HG03039 (cell line): ENCODE measurements around the gene ME3.
"Not testable (repeated sequence)": the region's sequence is repeated elsewhere in the genome, so short reads cannot be mapped to it uniquely, and the experiment has no call there.

Experiments
- ATAC-seq: cut with Tn5 transposase; IDR thresholded peaks from one replicate; pipeline ENCODE4 v1.9.1; 2021; ENCODE audit warnings: mild to moderate bottlenecking, moderate library complexity; ENCODE audit not compliant: unreplicated experiment

Gene ME3

DNA sequence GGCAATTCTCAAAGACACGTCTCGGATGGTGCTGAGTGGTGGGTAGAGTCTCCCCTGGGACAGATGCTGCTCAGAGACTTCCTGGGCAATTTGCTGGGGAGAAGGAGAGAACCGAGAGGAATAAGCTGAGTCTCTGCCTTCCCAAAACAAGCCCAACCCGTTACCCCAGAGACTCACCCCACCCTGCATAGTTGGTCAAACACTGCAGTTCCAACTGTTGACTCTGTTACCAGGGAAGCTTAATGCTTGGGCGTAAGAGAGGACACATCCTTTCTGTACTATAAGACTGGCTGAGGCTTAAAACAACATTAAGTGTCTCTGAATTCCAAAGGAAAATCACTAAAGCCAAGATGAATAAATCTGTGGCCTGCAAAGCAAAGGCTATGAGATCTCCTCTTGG is 229.6 kb downstream of the ME3 start:
- no peak for ATAC-seq

DNA sequence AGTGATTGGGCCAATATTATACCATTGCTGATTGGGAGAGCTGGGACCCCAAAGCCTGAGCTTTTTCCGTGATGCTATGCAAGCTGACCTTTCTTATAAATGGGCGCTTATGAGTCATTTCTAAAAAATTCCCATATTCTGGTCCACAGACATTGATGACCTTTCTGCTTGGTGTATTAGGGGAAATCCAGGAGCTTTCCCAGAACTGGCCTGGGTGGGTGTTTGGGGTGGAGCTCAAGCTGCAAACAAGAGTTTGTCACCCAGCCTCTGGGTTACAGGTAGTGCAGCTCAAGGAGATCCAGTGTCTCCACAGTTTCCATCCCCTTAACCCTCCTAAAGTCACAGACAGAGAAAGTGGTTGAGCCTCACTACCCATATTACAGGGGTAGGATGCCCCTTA is 230.0 kb downstream of the ME3 start:
- no peak for ATAC-seq

DNA sequence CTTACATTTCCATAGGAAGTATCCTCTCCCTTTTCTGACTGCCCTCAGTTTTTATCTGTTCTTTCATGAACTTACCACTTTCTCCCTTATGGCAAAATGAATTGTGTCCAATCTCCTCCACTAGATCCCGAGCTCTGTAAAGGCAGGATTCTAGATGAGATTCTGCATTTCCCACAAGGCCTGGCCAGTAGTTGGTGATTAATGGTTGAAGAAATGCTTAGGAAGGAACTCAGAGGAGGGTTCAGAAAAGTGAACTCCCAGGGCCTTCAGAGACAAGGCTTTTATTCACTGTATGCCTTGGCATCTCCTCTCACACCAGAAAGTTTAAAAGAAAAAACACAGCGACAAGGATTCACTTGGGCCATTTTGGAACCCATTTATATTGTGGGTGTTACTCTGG is 231.6 kb downstream of the ME3 start:
- no peak for ATAC-seq

DNA sequence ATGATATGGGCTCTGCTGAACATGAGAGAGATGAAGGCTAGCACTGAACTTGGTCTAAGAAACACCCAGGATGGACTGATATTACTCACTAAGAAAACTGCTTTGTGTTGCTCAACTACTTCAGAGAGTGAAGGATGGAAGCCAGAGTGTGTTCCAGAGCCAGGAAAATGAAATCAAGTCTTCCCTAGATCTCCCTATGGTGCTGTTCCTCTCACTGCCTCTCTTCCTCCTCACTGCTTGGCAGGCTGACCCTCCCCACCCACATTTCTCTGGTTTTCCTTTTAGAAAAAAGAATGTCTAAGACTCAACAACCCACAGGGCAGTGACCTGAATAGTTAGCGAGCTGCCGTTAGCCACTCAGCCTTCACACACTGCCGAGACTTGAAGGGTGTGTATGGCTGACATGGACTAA is 232.1 kb downstream of the ME3 start:
- no peak for ATAC-seq

DNA sequence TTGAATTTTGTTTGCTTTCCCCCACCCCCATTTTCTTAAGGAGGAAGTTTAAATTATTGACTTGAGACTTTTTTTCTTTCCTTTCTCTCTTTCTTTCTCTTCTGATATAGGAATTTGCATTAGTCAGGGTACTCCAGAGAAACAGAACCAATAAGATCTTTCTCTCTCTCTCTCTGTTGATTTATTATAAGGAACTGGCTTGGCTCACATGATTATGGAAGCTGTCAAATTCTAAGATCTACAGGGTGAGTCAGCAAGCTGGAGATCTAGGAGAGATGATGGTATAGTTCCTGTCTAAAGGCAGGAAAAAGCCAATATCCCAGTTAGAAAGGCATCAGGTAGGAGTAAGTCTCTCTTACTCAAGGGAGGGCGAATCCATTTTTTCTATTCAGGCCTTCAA is 233.7 kb downstream of the ME3 start:
- ATAC-seq: no peak

DNA sequence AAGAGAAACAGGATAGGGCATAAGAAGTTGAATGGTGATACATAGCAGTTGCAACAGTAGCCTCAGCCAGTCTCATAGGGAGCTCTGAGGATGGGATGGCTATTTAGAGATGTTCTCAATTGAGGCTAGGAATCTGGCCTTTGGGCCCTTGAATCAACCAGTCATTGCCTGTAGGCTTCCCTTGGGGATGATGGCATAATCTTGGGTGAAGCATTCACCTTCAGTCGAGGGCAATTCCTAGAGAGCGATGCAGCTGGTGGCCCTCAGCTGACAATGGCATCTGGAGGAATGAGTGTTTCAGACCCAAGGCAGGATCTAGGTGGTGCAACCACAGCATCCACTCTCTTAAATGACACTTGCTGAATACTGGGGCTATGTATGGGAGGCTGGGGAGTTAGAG is 236.7 kb downstream of the ME3 start:
- ATAC-seq: no peak

DNA sequence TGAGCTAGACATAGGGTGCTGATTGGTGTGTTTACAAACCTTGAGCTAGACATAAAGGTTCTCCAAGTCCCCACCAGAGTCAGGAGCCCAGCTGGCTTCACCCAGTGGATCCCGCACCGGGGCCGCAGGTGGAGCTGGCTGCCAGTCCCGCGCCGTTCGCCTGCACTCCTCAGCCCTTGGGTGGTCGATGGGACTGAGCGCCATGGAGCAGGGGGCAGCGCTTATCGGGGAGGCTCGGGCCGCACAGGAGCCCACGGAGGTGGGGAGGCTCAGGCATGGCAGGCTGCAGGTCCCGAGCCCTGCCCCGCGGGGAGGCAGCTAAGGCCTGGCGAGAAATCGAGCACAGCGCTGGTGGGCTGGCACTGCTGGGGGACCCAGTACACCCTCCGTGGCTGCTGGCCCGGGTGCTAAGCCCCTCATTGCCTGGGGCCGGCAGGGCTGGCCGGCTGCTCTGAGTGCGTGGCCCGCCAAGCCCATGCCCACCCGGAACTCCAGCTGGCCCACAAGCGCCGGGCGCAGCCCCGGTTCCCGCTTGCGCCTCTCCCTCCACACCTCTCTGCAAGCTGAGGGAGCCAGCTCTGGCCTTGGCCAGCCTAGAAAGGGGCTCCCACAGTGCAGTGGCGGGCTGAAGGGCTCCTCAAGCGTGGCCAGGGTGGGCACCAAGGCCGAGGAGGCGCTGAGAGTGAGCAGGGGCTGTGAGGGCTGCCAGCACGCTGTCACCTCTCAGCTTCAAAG is 238.9 kb downstream of the ME3 start:
- not testable (repeated sequence) for ATAC-seq

DNA sequence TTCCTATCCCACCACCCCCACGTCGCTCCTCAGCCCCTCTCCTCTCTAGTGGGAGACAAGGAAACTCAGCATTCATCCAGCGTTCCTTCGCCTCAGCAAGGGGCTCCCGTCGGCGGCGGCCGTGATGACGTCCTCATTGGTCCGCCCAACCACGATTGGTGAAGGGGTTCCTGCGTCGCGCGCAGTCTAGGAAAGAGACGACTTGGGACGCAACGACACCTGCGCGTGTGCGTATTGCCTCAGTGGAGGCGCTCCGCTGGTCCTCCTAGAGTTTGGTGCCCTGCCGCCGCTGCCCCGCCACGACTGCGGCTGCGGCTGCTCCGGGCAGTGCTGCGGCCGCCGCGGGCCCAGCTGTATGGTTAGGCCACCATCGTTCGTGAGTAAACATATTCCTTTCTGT is 241.2 kb downstream of the ME3 start:
- ATAC-seq: no peak

DNA sequence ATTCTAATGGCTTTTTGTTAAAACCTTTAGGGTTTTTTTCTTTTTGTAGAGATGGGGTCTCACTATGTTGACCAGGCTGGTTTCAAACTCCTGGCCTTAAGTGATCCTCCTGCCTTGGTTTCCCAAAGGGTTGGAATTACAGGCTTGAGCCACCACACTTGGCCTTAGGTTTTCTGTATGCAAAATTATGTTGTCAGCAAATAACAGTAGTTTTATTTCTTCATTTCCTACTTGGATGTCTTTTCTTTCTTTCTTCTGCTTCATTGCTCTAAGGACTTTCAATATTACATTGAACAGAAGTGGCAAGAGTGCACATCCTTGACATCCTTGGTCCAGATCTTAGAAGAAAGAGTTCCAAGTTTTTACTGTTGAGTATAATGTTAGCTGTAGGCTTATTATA is 245.0 kb downstream of the ME3 start:
- no peak for ATAC-seq

DNA sequence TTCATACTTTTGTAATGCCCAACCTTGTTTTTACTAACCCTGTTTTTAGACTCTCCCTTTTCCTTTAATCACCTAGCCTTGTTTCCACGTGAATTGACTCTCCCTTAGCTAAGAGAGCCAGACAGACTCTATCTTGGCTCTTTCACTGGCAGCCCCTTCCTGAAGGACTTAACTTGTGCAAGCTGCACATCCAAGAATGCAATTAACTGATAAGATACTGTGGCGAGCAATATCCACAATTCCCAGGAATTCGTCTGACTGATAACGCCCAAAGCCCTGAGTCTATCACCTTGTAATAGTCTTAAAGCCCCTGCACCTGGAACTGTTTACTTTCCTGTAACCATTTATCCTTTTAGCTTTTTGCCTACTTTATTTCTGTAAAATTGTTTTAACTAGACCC is 248.9 kb downstream of the ME3 start:
- ATAC-seq: not testable (repeated sequence)

DNA sequence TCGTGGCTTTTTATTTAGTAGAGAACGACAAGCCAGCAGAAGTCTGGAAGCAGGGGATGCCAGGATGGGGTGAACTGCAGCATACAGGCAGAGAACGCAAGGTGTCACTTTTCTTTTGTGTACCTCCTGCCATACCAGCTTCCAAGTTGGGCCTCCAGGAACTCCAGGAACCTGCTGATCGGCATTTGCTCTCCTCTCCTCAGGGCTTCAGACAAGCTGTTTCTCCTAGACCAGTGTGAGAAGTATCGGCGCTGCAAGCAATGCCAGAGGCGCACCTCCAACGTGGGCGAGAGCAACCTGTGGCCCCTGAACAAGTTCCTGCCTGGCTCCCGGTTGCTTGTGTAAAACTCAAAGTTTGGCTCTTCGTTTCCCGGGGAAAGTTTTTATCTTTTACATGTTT is 250.0 kb downstream of the ME3 start:
- no peak for ATAC-seq

DNA sequence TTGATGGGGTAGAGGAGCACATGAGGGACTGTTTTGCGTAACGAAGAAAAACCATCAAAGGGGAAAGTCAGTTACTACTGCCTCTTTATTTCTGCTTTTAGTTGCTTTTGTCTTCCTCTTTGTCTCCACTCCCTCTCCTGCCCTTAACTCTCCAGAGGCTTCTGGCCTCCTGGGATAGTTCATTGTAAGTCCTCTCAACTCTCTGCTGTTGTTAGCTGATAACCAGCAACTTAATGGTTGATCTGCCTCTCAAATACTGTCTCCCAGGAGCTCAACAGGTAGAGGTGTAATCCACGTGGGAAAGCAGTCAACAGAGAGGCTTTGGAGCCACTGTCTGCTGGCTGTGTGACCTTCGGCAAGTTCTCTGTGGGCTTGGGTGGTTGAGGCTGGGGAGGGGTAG is 250.5 kb downstream of the ME3 start:
- no peak for ATAC-seq

DNA sequence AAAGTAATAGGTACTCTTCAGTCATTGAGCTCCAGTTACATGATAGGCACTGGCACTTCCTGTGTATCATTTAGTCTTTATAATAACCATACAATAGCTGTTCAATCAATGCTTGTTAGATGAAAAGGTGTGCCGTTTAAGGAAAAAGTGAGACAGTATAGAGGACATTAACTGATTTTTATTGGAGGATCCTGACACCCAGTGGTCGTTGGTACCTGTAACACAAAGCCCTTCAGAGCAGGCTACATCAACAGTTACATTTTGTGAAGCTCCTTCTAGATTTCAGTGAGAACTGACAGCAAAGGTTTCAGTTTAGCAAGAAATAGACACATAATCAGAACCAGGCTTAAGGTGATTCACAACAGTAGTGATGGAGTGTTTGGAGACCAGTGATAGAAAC is 253.5 kb downstream of the ME3 start:
- ATAC-seq: no peak

DNA sequence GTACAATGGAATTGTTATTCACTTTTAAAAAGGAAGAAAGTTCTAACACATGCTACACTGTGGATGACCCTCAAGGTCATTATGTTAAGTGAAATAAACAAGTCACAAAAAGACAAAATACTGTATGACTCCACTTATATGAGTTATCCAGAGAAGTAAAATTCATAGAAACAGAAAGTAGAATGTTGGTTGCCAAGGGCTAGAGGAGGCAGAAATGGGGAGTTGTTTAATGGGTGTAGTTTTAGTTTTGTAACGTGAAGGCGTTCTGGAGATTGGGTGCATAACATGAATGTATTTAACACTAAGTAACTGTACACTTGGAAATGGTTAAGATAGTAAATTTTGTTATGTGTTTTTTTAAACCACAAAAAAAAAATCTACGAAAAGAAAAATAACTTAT is 253.9 kb downstream of the ME3 start:
- no peak for ATAC-seq

DNA sequence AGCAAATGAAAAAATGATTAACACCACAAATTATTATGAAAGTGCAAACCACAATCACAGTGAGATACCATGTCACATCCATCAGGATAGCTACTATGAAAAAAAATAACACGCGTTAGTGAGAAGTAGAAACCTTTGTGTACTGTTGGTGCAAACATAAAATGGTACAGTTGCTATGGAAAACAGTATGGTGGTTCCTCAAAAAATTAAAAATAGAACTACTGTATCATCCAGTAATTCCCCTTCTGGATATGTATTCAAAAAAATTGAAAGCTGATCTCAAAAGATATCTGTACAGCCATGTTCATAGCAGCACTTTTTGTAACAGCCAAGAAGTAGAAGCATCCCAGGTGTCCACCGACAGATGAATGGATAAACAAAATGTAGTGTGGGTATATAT is 254.3 kb downstream of the ME3 start:
- ATAC-seq: no peak

DNA sequence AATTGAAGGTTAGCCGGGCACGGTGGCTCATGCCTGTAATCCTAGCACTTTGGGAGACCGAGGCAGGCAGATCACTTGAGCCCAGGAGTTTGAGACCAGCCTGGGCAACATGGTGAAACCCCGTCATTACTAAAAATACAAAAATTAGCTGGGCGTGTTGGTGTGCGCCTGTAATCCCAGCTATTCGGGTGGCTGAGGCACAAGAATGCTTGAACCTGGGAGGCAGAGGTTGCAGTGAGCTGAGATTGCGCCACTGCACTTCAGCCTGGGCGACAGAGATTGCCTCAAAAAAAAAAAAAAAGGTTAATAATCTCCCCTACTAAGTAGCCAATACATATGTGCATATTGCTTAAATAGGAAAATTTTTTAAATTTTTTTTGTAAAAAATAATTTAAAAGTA is 255.5 kb downstream of the ME3 start:
- not testable (repeated sequence) for ATAC-seq

DNA sequence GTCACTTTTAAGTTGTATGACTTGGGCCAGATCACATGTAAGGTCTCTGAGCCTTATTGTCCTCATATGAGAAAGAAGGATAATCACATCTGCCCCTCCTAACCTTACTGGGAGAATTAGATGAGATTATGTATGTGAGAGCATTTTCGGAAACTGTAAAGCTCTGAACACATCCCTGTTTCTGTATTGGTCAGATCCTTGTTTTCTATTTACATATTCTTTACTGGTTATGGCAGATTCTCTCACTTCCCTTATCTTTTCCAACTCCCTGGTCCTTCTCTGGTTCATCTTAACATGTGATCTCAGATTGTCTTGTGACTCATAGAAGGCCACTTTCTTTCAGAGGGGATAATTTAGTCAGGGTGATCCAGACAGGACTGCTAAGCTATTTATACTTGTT is 255.9 kb downstream of the ME3 start:
- ATAC-seq: no peak

DNA sequence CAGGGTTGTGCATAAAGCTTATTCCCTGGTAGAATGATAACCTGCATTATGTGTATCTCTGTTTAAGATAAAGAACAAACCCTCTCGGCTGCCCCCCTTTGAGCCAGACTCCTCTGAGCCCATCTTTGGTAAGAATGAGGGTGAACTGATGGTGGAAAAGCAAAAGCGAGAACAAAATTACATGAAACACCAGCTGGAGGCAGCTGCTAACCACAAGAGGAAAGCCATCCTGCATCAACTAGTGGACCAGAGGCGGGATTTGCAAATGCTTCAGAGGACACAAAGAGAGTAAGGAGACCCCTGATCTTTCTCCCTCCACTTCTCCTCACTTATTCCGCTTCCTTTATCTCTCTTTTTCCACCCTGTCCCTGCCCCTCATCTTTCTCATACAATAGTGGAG is 257.4 kb downstream of the ME3 start:
- ATAC-seq: no peak

DNA sequence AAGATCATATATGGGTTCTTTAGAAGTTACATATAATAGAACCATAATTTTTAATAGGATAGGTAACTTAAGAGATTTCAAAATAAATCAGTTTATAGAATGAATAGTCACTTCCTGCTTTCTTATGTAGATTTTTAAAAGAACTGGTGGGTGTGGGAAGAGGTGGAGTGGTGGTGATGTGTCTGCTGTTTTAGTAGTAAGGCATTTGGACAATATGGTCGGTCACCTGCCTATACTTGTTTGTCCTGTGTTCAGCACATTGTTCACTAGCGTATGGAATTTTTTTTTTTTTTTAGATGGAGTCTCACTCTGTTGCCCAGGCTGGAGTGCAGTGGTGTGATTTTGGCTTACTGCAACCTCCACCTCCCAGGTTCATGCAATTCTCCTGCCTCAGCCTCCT is 258.4 kb downstream of the ME3 start:
- ATAC-seq: no peak

DNA sequence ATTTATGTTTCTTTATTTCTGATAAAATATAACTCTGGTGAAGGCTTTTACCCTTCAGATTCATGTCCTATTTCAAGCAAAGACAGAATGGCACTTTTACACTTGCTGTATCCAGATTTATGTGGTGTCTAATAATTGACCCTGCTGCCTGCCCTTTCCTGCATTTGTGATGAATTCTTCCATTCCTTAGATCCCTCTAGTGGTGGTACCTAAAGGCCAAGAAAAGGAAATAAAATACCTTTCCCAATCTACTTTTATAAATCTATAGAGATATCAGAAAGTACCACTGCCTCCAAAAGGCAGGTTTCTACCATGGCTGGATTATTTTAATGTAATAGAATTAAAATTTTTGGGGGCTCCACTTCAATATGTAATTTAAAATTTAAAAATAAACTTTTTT is 263.6 kb downstream of the ME3 start:
- no peak for ATAC-seq

DNA sequence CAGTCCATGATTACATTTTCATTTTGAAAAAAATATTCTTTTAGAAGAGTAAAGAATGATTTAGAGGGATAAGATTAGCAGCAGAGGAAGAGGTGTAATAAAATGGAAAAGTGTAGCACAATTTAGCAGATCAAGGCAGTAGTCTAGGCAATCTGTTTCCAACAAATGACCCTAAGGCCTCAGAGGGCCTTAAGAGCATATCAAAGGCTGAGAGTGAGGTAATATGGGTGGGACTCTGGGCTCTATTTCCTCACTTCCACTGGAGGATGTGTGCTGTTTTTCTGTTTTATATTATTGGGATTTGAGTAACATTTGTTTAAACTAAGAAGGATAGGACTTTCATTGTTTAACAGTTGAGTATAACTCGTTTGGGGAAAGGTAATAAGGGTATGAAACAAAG is 269.0 kb downstream of the ME3 start:
- ATAC-seq: no peak

DNA sequence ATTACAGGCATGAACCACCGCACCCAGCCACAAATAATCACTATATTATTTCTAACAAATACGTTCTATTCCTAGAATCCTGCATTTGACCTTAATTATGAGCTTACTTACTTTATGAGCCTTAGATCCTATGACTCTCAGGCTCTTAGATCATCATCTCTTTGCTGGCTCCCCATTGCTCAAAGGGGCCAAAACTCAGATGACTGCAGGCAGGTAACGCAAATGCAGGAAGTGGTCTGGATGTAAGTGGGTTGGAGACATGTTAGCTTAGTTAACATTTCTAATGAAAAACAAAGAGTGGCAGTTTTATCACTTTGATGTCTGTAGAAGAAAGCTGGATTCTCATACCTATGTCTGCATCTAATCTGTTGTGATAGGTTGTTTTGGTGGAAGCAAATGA is 274.3 kb downstream of the ME3 start:
- ATAC-seq: no peak

DNA sequence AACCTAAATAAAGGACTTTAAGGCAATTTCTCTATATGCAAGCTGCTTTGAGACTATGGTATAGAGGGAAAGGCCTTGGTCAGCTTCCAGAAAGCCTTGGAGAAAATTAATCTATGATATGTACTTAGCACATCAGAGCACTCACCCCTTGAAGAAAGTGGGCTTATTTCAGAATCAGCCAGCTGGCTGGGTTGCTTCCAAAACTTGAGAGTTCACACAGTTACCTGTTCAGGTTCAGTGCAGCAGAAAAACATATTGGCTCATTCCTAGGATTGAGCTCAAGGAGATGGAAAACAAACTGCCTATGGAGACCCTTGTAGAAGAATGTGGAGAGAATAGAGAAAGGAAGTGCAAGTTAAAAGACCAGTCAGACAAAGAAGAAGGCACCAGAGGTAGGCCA is 275.1 kb downstream of the ME3 start:
- no peak for ATAC-seq
